T follicular helper cell (primary cell): Measurements from ENCODE around the gene DYRK1A.

Experiments
- DNase-seq: peaks from one replicate; pipeline ENCODE4 v3.0.0-alpha.2; 2020; ENCODE audit warnings: low read depth

DYRK1A gene

DNA sequence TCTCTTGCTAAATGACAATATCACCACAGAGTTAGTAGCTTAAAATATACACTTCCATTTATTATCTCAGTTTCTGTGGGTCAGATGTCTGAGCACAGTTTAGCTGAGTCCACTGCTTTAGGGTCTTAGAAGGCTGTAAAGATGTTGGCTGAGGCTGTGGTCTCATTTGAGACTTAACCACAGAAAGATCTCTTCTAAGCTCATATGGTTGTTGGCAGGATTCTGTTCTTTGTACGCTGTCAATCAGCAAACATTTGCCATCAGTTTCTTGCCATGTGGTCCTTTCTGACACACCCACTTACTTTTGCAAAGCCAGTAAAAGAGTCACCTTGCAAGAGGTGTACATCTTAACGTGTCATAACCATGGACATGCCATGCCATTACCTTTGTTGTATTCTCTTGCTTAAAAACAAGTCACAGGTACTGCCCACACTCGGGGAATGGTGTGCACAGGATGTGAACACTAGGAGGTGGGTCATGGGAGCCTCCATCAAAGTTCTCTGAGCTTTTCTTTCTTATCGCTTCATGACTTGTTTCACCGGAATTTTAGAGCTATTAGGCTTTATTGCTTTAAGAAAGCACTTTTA, 18.7 kb downstream of the DYRK1A start:
- no peak for DNase-seq

DNA sequence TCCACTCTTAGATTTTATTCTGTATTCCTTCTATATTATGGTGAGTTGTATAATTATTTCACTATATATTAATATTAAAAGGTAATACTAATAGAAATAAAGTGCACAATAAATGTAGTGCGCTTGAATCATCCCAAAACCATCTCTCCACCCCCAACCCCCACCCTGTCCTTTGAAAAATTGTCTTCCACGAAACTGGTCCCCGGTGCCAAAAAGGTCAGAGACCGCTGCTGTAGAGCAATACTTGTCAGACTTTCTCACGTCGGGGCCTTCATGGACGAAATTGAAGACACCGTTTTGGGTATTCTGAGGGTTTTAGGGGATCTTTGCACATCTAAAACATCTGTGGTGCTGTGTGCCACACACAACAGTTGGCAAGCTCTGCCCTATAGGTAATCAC, 19.6 kb downstream of the DYRK1A start:
- DNase-seq, result no peak

DNA sequence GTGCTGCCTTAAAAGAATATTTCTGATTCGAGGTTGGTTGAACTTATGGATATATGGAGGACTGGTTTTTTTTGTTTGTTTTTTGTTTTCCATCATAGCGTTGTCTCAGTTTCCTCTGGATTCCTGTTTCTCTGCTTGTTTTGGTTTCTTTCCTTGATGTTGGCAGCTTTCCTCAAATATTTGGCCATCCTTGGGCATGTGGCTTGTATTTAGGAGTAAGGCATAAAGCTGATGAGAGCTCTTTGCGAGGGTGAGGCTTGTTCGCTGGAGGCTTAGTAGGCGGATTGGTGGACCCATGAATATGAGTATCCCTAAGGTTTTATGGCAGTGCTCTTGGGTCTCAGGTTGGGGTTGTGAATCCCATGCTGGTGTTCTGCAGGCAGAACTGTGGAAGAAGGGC, 22.9 kb downstream of the DYRK1A start:
- DNase-seq, result no peak

DNA sequence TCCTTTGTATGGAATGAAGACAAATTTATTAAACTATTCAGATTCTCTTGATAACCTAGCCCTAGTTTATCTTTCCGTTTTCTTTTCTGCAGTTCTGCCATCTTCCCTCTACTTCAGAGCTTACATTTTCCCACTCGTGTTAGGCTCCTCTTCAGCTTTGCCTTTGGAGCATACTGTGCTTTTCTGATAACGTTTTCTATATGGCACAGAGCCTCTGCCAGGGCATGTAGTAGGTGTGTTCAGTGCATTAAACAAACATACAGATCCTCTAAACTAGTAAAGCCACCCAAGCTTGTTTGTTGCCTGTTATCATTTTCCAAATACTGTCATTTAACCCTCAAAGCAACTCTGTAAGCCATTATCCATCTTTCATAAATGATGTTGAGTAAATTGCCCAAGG, 25.1 kb downstream of the DYRK1A start:
- DNase-seq, result no peak

DNA sequence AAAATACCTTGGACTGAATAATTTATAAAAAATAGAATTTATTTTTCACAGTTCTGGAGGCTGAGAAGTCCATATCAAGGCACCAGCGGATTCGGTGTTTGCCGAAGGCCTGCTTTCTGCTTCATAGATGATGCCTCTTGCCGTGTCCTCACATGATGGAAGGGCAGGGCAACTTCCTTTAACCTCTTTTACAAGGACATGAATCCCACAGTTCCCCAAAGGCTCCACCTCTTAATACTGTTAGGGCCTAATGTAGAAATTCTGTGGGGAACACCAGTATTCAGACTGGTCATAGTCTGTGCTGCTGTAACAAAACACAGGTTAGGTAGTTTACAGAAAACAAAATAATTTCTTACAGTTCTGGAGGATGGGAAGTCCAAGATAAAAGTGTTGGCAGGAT, 25.9 kb downstream of the DYRK1A start:
- no peak for DNase-seq

DNA sequence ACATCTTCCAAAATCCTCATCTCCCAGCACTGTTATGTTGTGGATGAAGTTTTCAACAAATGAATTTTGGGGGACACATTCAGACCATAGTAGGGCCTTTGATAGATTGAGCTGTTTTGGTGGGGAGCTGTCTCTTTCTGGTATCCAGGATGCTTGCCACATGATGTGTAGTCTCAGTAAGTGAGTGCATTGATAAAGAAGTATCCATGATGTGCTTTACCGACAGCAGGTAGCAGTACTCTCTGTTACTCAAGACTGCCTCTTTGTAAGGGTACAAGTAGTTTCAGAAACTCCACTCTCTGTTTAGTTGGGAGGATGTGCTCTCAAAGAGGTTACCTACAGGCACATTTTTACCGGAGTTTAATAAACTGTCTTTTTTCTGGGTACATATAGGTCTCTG, 26.5 kb downstream of the DYRK1A start:
- no peak for DNase-seq

DNA sequence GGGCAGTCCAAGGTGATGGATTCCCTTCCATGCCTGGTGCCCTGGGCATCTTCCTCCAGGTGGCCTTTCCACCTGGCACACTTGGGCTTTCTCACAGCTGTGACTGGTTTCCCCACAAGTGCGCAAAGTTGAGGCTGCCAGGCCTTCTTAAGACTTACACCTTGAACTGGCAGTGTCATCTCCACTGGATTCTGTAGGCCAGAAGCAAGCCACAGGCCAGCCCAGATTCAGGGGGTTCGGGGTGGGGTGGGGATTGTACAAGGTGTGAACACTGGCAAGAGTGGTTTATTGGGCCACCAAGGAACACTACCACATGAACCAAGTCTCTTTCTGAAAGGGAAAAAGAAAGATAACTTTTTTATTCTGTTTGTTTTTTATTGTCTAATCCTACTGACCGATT, 27.2 kb downstream of the DYRK1A start:
- DNase-seq, result no peak

DNA sequence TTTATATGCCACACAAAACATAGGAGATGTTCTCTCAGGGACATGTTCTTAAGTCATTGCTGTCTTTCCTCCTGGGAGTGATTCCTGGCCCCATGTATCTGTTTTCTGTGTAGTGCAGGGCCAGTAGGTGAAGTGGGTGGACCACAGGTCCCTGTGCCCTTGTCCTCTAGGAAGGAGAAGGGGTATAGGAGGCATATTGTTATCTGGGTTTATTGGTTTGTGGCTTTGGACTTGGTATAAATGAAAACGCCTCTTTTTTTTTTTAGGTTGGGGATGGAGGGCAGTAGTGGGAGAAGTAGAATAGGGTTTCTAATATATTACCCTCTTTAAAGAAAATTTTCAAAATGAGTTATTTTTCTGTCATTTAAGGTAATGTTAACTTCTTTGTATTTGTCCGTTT, 29.4 kb downstream of the DYRK1A start:
- DNase-seq, result no peak

DNA sequence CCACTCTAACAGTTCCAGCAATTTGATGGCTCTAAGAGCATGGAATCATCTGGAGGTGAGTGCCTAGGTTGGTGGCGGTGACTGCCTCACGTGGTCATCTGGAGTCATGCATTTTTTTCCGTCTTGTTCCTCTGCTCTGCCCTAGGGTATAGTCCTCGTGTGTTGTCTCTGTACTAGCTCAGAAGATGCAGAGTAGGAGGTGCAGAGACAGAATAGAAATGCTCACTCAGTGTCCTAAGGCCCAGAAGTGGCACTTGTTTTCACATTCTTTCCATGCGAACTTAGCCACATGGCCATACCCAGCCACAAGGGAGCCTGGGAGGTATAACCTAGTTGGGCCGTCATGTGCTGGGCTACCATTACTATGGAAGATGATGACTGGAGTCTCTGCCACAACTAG, 30.3 kb downstream of the DYRK1A start:
- no peak for DNase-seq

DNA sequence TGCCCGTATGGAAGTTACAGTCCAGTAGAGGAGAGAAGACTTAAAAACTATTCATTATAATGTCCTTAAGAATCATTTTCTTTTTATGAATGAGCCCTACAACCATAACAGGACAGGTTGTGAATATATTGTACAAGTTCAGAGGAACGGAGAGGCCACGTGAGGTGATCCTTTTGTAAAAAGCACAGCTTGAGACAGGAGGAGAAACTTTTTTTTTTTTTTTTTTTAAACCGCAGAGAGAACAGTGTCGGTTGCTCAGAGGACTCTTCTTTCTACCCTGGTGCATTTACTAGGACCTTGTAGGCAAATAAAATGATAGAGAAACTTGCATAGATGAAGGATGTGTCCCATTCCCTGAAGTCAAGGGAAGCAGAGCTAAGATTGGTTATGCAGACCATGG, 32.1 kb downstream of the DYRK1A start:
- DNase-seq, result no peak

DNA sequence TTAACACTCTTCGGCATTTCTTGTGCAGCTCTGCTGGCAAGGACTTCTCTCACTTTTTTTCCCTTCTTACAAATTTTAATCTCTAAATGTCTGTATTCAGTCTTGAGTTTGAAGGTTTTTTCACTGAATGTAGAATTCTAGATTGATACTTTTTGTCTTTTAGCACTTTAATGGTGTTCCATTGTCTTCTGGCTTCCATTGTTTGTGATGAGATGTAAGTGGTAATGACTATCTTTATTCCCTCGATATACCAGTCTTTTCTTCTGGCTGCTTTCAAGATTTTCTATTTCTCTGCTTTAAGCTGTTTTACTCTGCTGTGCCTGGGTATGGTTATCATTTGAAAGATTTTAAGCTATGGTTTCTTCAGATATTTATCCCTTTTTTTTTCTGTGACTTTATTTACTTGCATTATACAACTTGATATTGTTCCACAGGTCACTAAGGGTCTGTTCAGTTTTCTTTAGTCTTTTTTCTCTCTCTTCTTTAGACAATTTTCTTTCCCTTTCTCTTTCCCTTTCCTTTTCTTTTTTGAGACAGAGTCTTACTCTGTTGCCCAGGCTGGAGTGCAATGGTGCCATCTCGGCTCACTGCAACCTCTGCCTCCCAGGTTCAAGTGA, 35.8 kb downstream of the DYRK1A start:
- DNase-seq, result no peak

DNA sequence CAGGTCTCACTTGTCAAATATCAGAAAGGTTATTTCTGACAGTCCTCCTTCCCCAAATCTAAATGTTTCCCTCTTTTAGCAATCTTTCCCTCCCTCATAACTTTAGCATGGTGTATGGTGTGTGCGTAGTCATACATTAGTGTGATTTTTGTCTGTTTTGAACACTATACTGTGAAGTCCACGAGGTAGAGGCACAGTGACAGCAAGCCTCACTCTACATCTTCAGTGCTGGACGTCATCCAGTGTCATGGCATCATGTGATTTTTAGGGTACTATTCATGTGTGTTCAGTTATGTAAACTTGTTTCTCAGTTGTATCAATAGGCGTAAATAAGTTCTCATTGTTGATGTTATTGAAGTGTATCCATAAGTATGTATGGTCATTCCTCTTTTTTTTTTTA, 39.1 kb downstream of the DYRK1A start:
- DNase-seq, result no peak

DNA sequence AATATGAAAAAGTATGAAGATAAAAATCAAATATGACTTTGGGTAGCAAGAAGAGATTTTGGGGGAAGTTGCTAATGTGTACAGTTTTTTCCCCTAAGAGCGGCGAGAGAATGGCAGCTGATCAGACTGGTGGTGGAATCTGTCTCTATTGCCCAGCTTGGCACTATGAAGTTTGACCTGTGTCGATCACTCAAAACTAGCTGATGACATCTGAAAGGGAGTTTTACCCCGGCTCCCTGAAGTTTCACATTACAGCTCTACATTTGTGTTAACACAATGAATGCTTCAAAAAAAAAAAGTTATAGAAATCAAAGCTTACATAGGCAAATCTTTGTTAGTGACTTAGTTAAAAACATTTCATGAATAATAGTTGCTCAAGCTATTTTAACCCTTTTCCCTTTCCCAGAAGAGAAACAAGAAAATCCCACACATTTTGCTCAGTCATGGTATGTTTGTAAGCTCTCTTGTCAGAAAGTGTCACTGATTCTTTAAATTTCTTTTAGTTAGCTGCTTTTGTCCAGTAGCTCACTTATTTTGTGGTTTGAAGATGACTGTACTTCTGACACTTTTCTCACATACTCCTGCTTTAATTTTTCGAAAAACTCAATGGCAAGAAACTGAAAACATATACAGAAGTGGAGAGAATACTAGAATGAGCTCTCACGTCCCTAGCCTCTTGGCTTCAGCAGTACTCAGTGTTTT, 41.3 kb downstream of the DYRK1A start:
- no peak for DNase-seq

DNA sequence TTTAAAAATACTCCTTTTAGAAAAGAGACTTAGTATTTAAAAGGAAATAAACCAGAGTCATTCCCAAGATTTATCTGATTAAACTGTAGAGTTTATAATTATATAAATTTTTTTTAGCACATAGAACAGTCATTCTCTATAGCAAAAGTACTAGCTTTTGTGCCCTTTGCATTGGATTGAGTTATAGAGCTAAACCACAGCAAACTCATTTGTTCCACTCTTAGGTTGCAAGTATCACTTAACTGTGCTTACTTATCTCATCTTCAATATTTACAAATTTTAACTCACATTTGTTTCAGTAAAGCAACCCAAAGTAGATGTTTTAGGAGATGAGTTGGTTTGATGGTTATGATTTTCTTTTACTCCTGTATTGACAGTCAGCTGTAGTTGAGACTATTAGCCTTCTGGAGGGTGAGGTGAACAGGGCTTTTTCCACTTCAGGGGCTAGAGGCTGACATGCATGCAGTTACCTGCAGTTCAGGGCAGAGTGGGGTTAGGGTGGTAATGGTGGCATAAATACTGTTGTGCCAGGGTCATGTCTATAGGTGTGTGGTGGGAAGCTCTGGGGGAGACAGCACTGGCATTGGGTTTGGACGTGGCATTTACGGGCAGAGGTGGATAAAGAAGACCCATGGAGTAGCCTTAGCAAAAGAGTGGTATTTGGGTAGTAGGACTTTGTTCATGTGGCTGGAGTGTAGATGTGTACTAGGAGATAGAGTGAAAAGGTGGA, 42.1 kb downstream of the DYRK1A start:
- DNase-seq, result no peak

DNA sequence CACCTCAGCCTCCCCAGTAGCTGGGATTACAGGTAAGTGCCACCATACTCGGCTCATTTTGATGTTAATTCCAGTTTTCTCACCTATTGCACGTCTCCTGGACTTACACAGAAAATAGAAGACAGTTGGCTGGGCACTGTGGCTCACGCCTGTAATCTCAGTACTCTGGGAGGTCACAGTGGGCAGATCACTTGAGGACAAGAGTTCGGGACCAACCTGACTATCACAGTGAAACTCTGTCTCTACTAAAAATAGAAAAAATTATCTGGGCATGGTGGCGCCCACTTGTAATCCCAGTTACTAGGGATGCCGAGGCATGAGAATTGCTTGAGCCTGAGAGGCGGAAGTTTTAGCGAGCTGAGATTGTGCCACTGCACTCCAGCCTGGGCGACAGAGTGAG, 44.1 kb downstream of the DYRK1A start:
- no peak for DNase-seq

DNA sequence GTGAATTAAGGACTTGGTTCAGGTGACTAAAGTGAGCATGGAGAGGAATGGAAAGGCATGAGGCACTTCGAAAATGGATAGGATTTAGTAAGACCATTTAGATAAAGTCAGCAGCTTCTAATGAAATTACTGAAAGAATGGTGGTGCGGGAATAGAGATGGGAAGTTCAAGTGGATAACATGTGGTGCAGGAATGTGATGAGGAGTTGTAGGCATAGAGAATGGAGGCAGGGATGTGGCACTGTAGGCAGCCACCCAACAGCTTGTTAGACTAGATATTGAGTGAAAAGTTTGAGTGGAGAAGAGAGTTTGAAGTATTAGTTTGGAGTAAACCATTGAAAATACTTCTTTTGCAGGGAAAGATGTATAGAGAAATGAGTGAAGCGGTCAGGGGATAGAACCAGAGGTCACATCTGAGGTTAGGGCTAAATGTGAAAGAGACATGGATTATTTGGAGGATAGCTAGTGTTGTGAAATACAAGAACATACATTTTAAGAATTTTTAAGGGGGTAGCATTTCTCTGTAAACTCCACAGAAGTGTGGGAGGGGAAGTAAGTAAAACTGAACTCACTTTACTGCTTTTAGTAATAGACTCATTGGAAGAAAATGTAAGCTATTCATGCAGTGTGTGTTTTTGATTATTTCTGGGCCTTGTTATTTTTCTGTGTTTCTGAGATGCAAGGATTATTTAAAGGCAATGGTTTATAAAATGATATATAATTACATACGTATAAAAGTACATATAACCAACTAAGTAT, 46.2 kb downstream of the DYRK1A start:
- DNase-seq, result no peak

DNA sequence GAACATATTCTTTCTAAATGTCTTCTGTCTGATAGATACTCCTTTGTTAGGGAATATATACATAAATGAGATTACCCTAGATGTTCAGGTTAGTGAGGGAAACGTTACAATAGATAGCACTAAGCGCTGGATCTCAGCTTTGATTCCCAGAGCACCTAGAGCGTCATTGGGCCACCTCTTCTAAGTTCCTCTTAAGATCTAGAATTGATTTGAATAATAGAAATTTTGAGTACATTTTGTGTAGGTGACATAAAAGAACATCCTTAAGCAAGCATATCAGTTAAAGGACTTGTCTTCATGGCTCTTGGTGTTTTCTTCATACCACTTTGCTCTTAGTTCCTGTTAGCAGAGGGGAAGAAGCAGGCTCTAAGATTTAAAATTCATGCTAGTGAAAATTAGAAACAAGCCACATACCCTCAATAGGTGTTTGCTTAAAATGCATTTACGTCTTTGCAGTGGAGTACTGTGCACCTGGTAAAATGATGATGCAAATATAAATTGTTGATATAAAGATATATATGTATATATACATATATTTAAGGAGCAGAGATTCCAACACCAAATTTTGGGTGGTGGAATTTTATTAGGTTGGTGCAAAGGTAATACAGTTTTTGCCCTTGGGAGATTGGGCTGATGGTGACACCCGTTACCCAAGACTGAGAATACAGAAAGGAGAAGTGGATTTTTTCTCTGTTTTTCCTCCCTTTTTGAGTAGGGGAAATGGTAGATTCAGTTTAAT, 47.1 kb downstream of the DYRK1A start:
- DNase-seq, result no peak

DNA sequence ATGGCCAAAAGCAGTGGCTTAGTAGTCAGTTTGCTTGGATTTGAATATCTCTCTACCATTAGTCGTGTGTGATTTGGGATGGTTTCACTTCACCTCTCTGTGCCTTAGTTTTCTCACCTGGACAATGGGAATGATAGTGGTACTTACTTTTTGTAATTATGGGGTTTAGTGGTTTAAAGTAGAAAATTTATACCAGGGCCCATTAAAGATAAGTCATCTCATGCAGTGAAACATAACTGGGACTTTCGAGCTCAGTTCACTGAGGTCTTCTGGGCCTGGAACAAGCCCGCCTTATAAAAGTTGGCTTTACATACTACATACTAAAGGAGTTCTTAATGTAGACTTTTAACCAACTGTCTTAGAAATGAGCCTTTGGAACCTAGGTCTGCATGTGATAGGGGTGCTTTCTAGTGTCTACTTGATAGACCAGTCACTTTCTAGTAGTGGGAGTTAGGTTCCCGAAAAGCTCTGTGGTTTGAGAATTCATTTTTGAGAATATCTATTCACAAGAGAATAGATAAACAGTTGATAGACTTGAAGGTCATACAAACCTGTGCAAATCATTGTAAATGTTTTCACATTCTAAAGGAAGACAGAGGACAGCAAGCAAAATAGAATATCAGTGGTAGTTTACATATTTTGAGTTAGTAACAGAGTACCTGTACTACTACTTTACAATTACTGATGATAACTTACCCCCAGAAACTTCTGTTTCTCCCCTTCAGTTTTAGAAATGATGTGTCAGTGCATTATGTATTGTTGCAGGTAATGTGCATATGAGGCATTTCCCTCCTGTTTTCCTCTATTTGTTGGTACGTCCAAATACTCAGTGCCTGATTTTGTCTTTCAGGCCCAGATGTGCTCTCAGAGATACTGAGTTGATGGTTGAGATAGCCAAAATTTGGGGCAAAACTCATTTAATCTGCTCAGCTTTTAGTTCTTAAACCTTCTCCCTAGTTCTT, 48.0 kb downstream of the DYRK1A start:
- no peak for DNase-seq

DNA sequence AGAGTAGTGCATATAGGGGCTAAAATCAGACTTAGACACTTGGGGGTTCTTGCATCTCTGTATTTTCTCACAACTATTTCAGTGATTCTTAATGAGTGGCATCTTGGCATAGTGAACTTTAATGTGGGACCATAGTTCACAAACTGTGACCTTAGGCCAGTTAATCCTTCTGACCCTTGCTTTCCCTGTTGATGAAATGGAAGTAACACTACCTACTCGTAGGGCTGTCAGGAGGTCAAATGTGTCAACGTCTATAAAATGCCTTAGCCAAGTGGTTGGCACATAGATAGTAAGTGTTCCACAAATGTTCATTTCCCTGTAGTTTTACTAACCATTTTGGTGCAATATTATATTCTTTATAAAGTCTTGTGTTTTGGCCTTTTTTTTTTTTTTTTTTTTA, 49.4 kb downstream of the DYRK1A start:
- DNase-seq, result no peak

DNA sequence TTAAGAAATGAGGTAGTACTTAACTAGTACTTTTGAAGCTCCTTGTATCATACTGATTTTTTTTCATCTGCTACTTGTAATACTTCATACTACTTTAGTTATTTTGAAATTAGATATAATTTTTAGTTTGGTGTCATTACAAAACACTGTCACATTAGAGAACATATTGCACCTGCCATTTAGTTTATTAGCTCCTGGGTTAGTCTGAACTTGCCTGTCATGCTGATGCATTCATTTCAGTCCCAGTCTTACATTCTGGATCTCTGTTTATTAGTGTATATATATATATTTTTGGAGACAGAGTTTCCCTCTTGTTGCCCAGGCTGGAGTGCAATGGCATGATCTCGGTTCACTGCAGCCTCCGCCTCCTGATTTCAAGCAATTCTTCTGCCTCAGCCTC, 50.3 kb downstream of the DYRK1A start:
- no peak for DNase-seq
